HCT116 (cell line): ENCODE measurements around the gene PKN1. TPM values are rescaled to one million over a fixed set of nuclear protein-coding genes. Genes with fewer than 3 reads are reported as not detected.

Experiments used
- ATAC-seq: fragments of 200-7000 bp; cut with Tn5 transposase; 2 replicates; pipeline ENCODE4 v1.9.1; 2020; ENCODE audit warnings: mild to moderate bottlenecking, moderate library complexity
- BruUV-seq: library from RNA; stranded (reverse); fragments of 400-500 nt; replicated peaks from 2 replicates; lab custom pipeline; 2021; lab: Mats Ljungman, UMichigan
- CTCF ChIA-PET: fragments of 300-600 bp; sonication (Branson Sonifier 250); formaldehyde crosslinking; loops from one replicate; lab custom pipeline; 2021; ENCODE audit warnings: antibody characterized with exemption; lab: Charles Lee
- POLR2A ChIA-PET: fragments of 300-600, 350-600 bp; sonication (Branson Sonifier 250); formaldehyde crosslinking; loops from one replicate; lab custom pipeline; 2021; ENCODE audit warnings: antibody characterized with exemption; lab: Charles Lee
- RAD21 ChIA-PET, 2 experiments: fragments of 300-600 bp; sonication (Branson Sonifier 250); formaldehyde crosslinking; loops; one replicate each; lab custom pipeline; 2023; ENCODE audit warnings: low total read pairs in 2 of 2; ENCODE audit not compliant: uncharacterized antibody in 2 of 2, unreplicated experiment in 2 of 2, low non-redundant PET in 1 of 2; lab: Charles Lee
- DNase-seq: peaks from one replicate; pipeline ENCODE4 v3.0.0-alpha.2; 2010; ENCODE audit warnings: low read depth, low spot score
- H2AFZ ChIP-seq: fragments of 200-600 bp; shearing (Covaris generic), sonication (generic); 2 replicates; pipeline ENCODE4 v1.6.1; 2017; ENCODE audit warnings: low read depth, mixed run types, mixed read lengths, antibody characterized with exemption, low read length; ENCODE audit not compliant: poor library complexity, severe bottlenecking
- H3K27ac ChIP-seq: 2 replicates; pipeline ENCODE4 v1.5.1; 2012; ENCODE audit warnings: low read depth, low read length
- H3K27me3 ChIP-seq: fragments of 200-600 bp; sonication (generic); 2 replicates; pipeline ENCODE4 v1.6.1; 2016; ENCODE audit warnings: mixed run types, low read length, mixed read lengths; ENCODE audit not compliant: insufficient read depth
- H3K36me3 ChIP-seq, 2 experiments: fragments of 200-500 bp in 1 of 2; fragments of 200-600 bp in 1 of 2; sonication (Bioruptor generic) in 1 of 2; sonication (generic) in 1 of 2; 2 replicates each; pipeline versions ENCODE4 v1.5.1 to v1.6.1; 2014 to 2016; ENCODE audit warnings: low read length in 2 of 2, inconsistent platforms in 1 of 2, mixed read lengths in 1 of 2, mixed run types in 1 of 2; ENCODE audit not compliant: insufficient read depth in 2 of 2, control insufficient read depth in 1 of 2
- H3K4me1 ChIP-seq, 2 experiments: fragments of 200-600 bp in 1 of 2; sonication (generic) in 1 of 2; 2 replicates each; pipeline versions ENCODE4 v1.5.1 to v1.6.1; 2012 to 2017; ENCODE audit warnings: low read length in 2 of 2, inconsistent platforms in 1 of 2, mild to moderate bottlenecking in 1 of 2, mixed read lengths in 1 of 2, mixed run types in 1 of 2, moderate library complexity in 1 of 2; ENCODE audit not compliant: insufficient read depth in 2 of 2, control insufficient read depth in 1 of 2
- H3K4me2 ChIP-seq: fragments of 200-600 bp; sonication (generic); 2 replicates; pipeline ENCODE4 v1.6.1; 2017; ENCODE audit warnings: mixed run types, low read length, mixed read lengths
- H3K4me3 ChIP-seq, 2 experiments: fragments of 200-600 bp in 1 of 2; sonication (generic) in 1 of 2; replicated peaks in 1 of 2; 2 replicates each; pipeline ENCODE4 v1.5.1; 2011 to 2016; ENCODE audit warnings: low read length in 2 of 2, control low read depth in 1 of 2, low read depth in 1 of 2, mild to moderate bottlenecking in 1 of 2, mixed read lengths in 1 of 2, mixed run types in 1 of 2
- H3K79me2 ChIP-seq: fragments of 200-600 bp; sonication (generic); 2 replicates; pipeline ENCODE4 v1.6.1; 2017; ENCODE audit warnings: mild to moderate bottlenecking, mixed run types, low read length, moderate library complexity, mixed read lengths; ENCODE audit not compliant: insufficient read depth
- H3K9ac ChIP-seq: fragments of 200-600 bp; sonication (generic); 2 replicates; pipeline ENCODE4 v1.6.1; 2016; ENCODE audit warnings: low read length, mixed read lengths
- H3K9me2 ChIP-seq: fragments of 200-600 bp; sonication (generic), shearing (Covaris generic); 2 replicates; pipeline ENCODE4 v1.6.1; 2017; ENCODE audit warnings: mixed run types, mild to moderate bottlenecking, moderate library complexity; ENCODE audit not compliant: insufficient read depth
- H3K9me3 ChIP-seq, 2 experiments: fragments of 200-500 bp in 1 of 2; fragments of 200-600 bp in 1 of 2; sonication (Bioruptor generic) in 1 of 2; sonication (generic) in 1 of 2; 2 replicates each; pipeline ENCODE4 v1.6.1; 2014 to 2017; ENCODE audit warnings: low read length in 2 of 2, mixed read lengths in 2 of 2, inconsistent platforms in 1 of 2, low read depth in 1 of 2, mild to moderate bottlenecking in 1 of 2, mixed run types in 1 of 2, moderate library complexity in 1 of 2; ENCODE audit not compliant: control insufficient read depth in 1 of 2, insufficient read depth in 1 of 2
- H4K20me1 ChIP-seq: fragments of 200-600 bp; sonication (generic), shearing (Covaris generic); 2 replicates; pipeline ENCODE4 v1.6.1; 2017; ENCODE audit warnings: mixed run types, mild to moderate bottlenecking, moderate library complexity; ENCODE audit not compliant: insufficient read depth
- CBX3 ChIP-seq: IDR thresholded peaks from 2 replicates; pipeline ENCODE4 v1.6.1; 2012; ENCODE audit warnings: low read depth
- CEBPB ChIP-seq: IDR thresholded peaks from 2 replicates; pipeline ENCODE4 v1.6.1; 2012; ENCODE audit warnings: low read depth
- EGR1 ChIP-seq: IDR thresholded peaks from 2 replicates; pipeline ENCODE4 v1.6.1; 2012; ENCODE audit warnings: low read depth
- EZH2 ChIP-seq: fragments of 200-600 bp; sonication (generic); IDR thresholded peaks from 2 replicates; pipeline ENCODE4 v1.6.1; 2017; ENCODE audit warnings: antibody characterized with exemption, mixed run types
- FOSL1 ChIP-seq: IDR thresholded peaks from 2 replicates; pipeline ENCODE4 v1.6.1; 2012; ENCODE audit warnings: low read depth
- JUND ChIP-seq: IDR thresholded peaks from 2 replicates; pipeline ENCODE4 v1.6.1; 2012
- POLR2A ChIP-seq: IDR thresholded peaks from 2 replicates; pipeline ENCODE4 v1.7.0; 2011; ENCODE audit warnings: borderline replicate concordance; ENCODE audit not compliant: insufficient read depth, insufficient read length; ENCODE audit errors: extremely low read depth
- RAD21 ChIP-seq: IDR thresholded peaks from 2 replicates; pipeline ENCODE4 v1.6.1; 2012; ENCODE audit warnings: low read depth, mild to moderate bottlenecking
- REST ChIP-seq: IDR thresholded peaks from 2 replicates; pipeline ENCODE4 v1.6.1; 2012; ENCODE audit warnings: low read depth
- SIN3A ChIP-seq: IDR thresholded peaks from 2 replicates; pipeline ENCODE4 v1.6.1; 2012; ENCODE audit warnings: low read depth
- YY1 ChIP-seq: IDR thresholded peaks from 2 replicates; pipeline ENCODE4 v1.6.1; 2011; ENCODE audit warnings: low read length, low read depth, moderate library complexity, mild to moderate bottlenecking; ENCODE audit not compliant: insufficient replicate concordance; ENCODE audit errors: extremely low read depth
- ZBTB33 ChIP-seq: IDR thresholded peaks from 2 replicates; pipeline ENCODE4 v1.6.1; 2011; ENCODE audit warnings: mild to moderate bottlenecking, low read length, moderate library complexity; ENCODE audit not compliant: insufficient replicate concordance; ENCODE audit errors: extremely low read depth
- intact Hi-C: fragments of 100-400 bp; cut with micrococcal nuclease; formaldehyde crosslinking; loops from 2 replicates; pipeline ENCODE4 v1.10.0; 2022
- total RNA-seq: library from RNA; stranded (reverse); gene quantifications from one replicate; pipeline ENCODE4 v1.2.1, GENCODE V29; 2021; ENCODE audit not compliant: unreplicated experiment
- TF ChIP-seq, protein P1 (sequence below), 3 experiments: fragments of 200-600 bp in 1 of 3; sonication (generic) in 1 of 3; IDR thresholded peaks in 2 of 3; conservative IDR thresholded peaks in 1 of 3; 2 replicates each; pipeline ENCODE4 v1.5.1; 2012 to 2017; ENCODE audit warnings: low read depth in 2 of 3, low read length in 2 of 3, antibody characterized with exemption in 1 of 3, borderline replicate concordance in 1 of 3, control low read depth in 1 of 3, mild to moderate bottlenecking in 1 of 3, mixed read lengths in 1 of 3, mixed run types in 1 of 3, moderate library complexity in 1 of 3; ENCODE audit not compliant: insufficient read depth in 1 of 3
- TF ChIP-seq, protein P2 (sequence below): IDR thresholded peaks from 2 replicates; pipeline ENCODE4 v1.6.1; 2012

Gene PKN1
- total RNA-seq, 1 experiment from 2014 or later, result 248 TPM

DNA sequence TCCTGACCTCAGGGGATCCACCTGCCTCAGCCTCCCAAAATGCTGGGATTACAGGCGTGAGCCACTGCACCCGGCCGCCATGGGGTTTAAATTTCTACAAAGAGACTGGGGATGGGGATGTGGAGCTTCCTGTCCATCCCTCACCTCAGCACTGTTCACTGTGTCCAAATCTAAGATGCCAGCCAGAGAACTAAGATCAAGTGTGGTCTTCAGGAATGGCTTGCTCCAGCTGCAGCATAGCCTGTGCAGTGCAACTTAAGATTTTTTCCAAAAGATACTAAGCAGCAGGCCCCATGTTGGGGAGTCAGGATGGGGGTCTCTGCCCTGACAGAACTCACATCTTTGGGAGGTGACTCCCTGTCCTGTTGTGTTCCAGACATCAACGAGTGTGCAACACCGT lies 42.6 kb upstream of the PKN1 start (continued):
- TF ChIP-seq, protein P1, sequence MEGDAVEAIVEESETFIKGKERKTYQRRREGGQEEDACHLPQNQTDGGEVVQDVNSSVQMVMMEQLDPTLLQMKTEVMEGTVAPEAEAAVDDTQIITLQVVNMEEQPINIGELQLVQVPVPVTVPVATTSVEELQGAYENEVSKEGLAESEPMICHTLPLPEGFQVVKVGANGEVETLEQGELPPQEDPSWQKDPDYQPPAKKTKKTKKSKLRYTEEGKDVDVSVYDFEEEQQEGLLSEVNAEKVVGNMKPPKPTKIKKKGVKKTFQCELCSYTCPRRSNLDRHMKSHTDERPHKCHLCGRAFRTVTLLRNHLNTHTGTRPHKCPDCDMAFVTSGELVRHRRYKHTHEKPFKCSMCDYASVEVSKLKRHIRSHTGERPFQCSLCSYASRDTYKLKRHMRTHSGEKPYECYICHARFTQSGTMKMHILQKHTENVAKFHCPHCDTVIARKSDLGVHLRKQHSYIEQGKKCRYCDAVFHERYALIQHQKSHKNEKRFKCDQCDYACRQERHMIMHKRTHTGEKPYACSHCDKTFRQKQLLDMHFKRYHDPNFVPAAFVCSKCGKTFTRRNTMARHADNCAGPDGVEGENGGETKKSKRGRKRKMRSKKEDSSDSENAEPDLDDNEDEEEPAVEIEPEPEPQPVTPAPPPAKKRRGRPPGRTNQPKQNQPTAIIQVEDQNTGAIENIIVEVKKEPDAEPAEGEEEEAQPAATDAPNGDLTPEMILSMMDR (IDR thresholded peaks at IDR 0.05 in 2 of 3, conservative IDR thresholded peaks at IDR 0.05 in 1 of 3; ENCODE audit: borderline replicate concordance in 1 of 3, insufficient read depth in 1 of 3, low read depth in 2 of 3, low read length in 2 of 3), result no peak
- no peak for TF ChIP-seq CBX3

DNA sequence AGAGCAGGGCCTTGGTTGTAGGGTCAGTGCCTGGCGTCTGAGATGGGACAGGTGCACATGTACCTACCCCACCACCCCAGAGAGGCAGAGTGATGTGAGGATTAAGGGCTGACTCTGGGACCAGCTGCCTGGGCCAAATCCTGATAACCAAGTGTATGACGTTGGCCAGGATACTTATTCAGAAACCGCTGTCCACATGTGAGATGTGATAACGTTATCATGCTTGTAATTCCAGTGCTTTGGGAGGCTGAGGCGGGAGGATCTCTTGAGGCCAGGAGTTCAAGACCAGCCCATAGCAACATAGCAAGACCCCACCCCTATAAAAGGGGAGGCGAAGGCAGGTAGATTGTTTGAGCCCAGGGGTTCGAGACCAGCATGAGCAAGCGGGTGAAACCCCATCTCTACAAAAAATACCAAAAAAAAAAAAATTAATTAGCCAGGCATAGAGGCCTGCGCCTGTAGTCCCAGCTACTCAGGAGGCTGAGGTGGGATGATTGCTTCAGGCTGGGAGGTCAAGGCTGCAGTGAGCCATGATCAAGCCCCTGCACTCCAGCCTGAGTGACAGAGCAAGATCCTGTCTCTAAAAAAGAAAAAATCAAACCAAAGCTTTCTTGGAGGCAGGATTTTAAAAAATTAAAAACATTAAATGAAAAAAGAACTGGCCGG lies 41.8 kb upstream of the PKN1 start:
- H3K9me2 ChIP-seq, result no peaks in the 10 kb centered on the region
- ATAC-seq, result no peak
- ChIA-PET RAD21 (no interaction called here), POLR2A (no interaction called here), CTCF (no interaction called here)
- no peak for DNase-seq
- H3K4me1 ChIP-seq, result no peaks in the 10 kb centered on the region
- H3K9ac ChIP-seq, result no peak overlapping the region
- no peaks in the 10 kb centered on the region for H4K20me1 ChIP-seq
- intact Hi-C loops, result no loop called here
- no peak overlapping the region for H2AFZ ChIP-seq
- H3K27me3 ChIP-seq, result no peaks in the 10 kb centered on the region
- peaks cover 13 to 24% of the 10 kb centered on the region in 2 experiments; a peak in 3 of 4 replicates for H3K36me3 ChIP-seq
- H3K27ac ChIP-seq, result no peak overlapping the region
- H3K9me3 ChIP-seq, result no peaks in the 10 kb centered on the region
- peaks cover 5% of the 10 kb centered on the region for H3K79me2 ChIP-seq
- no peak overlapping the region for H3K4me2 ChIP-seq
- H3K4me3 ChIP-seq, result no peak overlapping the region
- TSS peak; percentile 8 for BruUV-seq
- TF ChIP-seq RAD21 (no peak), SIN3A (no peak), REST (no peak), JUND (no peak), POLR2A (no peak), CEBPB (no peak), EGR1 (no peak), ZBTB33 (no peak), YY1 (no peak), FOSL1 (no peak), EZH2 (no peak)
- TF ChIP-seq, protein P1 (IDR thresholded peaks at IDR 0.05 in 2 of 3, conservative IDR thresholded peaks at IDR 0.05 in 1 of 3; ENCODE audit: borderline replicate concordance in 1 of 3, insufficient read depth in 1 of 3, low read depth in 2 of 3, low read length in 2 of 3), result no peak
- TF ChIP-seq, protein P2, sequence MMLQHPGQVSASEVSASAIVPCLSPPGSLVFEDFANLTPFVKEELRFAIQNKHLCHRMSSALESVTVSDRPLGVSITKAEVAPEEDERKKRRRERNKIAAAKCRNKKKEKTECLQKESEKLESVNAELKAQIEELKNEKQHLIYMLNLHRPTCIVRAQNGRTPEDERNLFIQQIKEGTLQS, result no peak
